ENCODE measurements around the gene LGALS3BP. TPM values are rescaled to one million over a fixed set of nuclear protein-coding genes. Genes with fewer than 3 reads are reported as not detected.

LGALS3BP gene
- total and polyA plus RNA-seq, 2 of the 13 experiments (the other 11 are each of a cell fraction or from before 2014, with no cell fraction given): 137 to 332 TPM

- 0 out of 2 replicates have a peak, but pooled peaks have one; percentile 31 for TF ChIP-seq RBFOX2 (IDR thresholded peaks at IDR 0.05; ENCODE audit: low read depth, low read length)
- no peak for TF ChIP-seq PPARG (CRISPR knock-in tag; conservative IDR thresholded peaks at IDR 0.05)
- no peak for TF ChIP-seq ZNF792 (CRISPR knock-in tag; IDR thresholded peaks at IDR 0.05)
- TF ChIP-seq ZNF547 (CRISPR knock-in tag; IDR thresholded peaks at IDR 0.05): no peak
- peak; percentile 15; the same call in 1 of the 2 replicates for TF ChIP-seq GATAD2A (CRISPR knock-in tag; IDR thresholded peaks at IDR 0.05)
- TF ChIP-seq ZBTB1 (CRISPR knock-in tag; IDR thresholded peaks at IDR 0.05; ENCODE audit: borderline replicate concordance): no peak
- peak; percentile 40 for TF ChIP-seq SAP130 (CRISPR knock-in tag; IDR thresholded peaks at IDR 0.05; ENCODE audit: low read depth)
- TF ChIP-seq FOXK1 (CRISPR knock-in tag; IDR thresholded peaks at IDR 0.05; ENCODE audit: borderline replicate concordance, low read depth): no peak
- no peak for TF ChIP-seq TAF1 (CRISPR knock-in tag; IDR thresholded peaks at IDR 0.05)
- no peak for TF ChIP-seq NFYC (CRISPR knock-in tag; IDR thresholded peaks at IDR 0.05)
- no peak for TF ChIP-seq ZNF850 (CRISPR knock-in tag; conservative IDR thresholded peaks at IDR 0.05)
- TF ChIP-seq AGO1 (IDR thresholded peaks at IDR 0.05; ENCODE audit: low read depth, low read length, poor library complexity, severe bottlenecking): peak; percentile 42
- no peak for TF ChIP-seq ZNF839 (CRISPR knock-in tag; IDR thresholded peaks at IDR 0.05; ENCODE audit: borderline replicate concordance)
- TF ChIP-seq KLF13 (CRISPR knock-in tag; IDR thresholded peaks at IDR 0.05): no peak
- no peak for TF ChIP-seq SRF (IDR thresholded peaks at IDR 0.05; ENCODE audit: low read depth, low read length)
- TF ChIP-seq ZNF580 (CRISPR knock-in tag; IDR thresholded peaks at IDR 0.05; ENCODE audit: borderline replicate concordance, low read depth): 0 out of 2 replicates have a peak, but pooled peaks have one; percentile 36
- TF ChIP-seq, protein P1, sequence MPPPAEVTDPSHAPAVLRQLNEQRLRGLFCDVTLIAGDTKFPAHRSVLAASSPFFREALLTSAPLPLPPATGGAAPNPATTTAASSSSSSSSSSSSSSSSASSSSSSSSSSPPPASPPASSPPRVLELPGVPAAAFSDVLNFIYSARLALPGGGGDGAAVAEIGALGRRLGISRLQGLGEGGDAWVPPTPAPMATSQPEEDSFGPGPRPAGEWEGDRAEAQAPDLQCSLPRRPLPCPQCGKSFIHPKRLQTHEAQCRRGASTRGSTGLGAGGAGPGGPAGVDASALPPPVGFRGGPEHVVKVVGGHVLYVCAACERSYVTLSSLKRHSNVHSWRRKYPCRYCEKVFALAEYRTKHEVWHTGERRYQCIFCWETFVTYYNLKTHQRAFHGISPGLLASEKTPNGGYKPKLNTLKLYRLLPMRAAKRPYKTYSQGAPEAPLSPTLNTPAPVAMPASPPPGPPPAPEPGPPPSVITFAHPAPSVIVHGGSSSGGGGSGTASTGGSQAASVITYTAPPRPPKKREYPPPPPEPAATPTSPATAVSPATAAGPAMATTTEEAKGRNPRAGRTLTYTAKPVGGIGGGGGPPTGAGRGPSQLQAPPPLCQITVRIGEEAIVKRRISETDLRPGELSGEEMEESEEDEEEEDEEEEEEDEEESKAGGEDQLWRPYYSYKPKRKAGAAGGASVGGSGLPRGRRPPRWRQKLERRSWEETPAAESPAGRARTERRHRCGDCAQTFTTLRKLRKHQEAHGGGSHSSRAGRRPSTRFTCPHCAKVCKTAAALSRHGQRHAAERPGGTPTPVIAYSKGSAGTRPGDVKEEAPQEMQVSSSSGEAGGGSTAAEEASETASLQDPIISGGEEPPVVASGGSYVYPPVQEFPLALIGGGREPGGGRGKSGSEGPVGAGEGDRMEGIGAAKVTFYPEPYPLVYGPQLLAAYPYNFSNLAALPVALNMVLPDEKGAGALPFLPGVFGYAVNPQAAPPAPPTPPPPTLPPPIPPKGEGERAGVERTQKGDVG (CRISPR knock-in tag; IDR thresholded peaks at IDR 0.05; ENCODE audit: borderline replicate concordance): 0 out of 2 replicates have a peak, but pooled peaks have one; percentile 38
- no peak for TF ChIP-seq ZNF33B (CRISPR knock-in tag; IDR thresholded peaks at IDR 0.05)
- TF ChIP-seq ZNF772 (CRISPR knock-in tag; IDR thresholded peaks at IDR 0.05): 0 out of 2 replicates have a peak, but pooled peaks have one; percentile 10
- no peak for TF ChIP-seq FOXA1 (IDR thresholded peaks at IDR 0.05)
- TF ChIP-seq FOXA1 (CRISPR knock-in tag; IDR thresholded peaks at IDR 0.05): 0 out of 2 replicates have a peak, but pooled peaks have one; percentile 22
- TF ChIP-seq, protein P2, sequence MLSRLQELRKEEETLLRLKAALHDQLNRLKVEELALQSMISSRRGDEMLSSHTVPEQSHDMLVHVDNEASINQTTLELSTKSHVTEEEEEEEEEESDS (CRISPR knock-in tag; IDR thresholded peaks at IDR 0.05; ENCODE audit: borderline replicate concordance): no peak
- no peak for TF ChIP-seq ZNF280D (CRISPR knock-in tag; IDR thresholded peaks at IDR 0.05)
Observed at GRCh38 chr17:79019632-79020584, 40.2 kb upstream of the LGALS3BP start (continued).

Measured in HepG2 (cell line).